COR-L47 (cell line): ENCODE results near the gene RINL.
"Not testable (repeated sequence)": the region's sequence is repeated elsewhere in the genome, so short reads cannot be mapped to it uniquely, and the experiment has no call there.

Source experiments
- DNase-seq: peaks from one replicate; lab custom pipeline; 2025; lab: John Stamatoyannopoulos, UW

RINL gene

DNA sequence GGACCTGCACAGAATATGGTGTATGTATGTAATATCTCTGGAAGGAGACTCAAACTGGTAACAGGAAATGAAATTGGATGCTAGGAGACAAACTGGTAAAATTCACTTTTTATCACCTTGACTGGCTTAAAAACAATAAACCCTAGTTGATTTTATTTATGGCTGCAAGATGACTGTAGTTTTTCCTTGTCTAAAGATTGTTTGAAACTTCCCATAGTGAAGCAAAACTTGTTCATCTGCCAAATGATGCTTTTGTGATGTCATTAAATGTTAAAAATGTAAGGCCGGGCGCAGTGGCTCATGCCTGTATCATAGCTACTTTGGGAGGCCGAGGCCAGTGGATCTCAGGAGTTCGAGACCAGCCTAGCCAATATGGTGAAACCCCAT is 44.0 kb downstream of the RINL start:
- no peak for DNase-seq

DNA sequence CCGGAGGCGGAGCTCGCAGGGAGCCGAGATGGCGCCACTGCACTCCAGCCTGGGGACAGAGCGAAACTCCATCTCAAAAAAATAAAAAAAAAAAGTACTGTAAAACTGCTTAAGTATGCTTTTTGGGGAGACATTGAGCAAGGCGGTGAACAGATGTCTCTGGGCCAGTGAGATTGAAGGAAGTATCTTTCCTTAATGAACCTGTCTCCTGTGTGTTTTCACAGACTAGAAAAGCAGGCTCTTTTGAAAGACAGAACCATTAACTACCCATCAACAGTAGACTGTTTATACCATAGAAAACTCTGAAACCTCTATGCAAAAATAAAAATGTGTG is 45.0 kb downstream of the RINL start:
- no peak for DNase-seq

DNA sequence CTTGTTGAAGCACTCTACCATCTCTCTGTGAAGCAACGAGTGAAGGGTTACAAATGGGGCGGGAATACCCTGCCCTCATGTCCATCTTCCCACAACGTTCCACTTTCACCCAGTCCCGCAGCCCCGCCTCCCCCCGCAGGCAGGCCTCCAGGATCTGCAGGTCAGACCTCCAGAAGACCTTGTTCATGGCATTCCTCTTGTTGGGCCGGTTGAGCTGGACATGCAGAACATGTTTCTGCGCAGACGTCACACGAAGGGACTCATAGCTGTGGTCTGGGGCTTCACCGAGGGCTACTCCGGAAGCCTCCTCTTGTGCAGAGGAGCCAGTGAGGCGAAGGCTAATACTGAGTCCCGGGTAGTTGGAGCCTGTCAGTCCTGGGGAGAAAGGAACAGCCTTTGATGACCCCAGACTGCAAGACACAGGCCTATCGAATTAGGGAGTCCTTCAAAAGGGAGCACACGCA is 46.9 kb downstream of the RINL start:
- peak; percentile 13 for DNase-seq

DNA sequence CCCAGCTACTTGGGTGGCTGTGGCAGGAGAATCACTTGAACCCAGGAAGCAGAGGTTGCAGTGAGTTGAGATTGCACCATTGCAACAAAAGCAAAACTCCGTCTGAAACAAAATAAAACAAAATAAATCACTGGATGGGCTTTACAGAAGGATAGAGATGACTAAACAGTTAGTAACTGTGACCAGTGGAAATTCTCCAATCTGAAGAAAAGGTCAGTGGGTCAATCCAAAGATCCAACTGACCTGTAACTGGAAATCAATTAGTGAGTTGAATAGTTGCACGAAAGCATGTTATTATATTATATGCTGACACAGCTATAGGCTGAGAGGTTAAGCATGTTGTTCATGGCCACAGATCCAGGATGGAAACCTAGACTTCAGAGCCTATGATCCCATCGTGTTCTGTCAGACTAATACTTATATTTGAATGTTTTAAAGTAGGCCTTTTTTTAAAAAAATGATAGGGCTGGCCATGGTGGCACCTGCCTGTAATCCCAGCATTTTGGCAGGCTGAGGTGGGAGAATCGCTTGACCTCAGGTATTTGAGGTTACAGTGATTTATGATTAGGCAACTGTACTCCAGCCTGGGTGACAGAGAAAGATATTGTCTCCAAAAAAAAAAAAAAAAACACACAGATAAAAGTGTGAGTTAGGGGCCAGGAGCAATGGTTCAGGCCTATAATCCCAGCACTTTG is 47.9 kb downstream of the RINL start:
- DNase-seq: no peak

DNA sequence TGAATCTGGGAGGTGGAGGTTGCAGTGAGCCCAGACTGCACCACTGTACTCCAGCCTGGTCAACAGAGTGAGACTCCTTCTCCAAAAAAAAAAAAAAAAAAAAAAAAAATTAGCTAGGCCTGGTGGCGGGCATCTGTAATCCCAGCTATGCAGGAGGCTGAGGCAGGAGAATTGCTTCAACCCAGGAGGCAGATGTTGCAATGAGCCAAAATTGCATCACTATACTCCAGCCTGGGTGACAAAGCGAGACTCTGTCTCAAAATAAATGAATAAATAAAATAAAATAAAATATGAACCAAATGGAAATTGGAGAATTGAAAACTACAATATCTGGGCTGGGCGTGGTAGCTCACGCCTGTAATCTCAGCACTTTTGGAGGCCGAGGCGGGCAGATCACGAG is 48.9 kb downstream of the RINL start:
- not testable (repeated sequence) for DNase-seq

DNA sequence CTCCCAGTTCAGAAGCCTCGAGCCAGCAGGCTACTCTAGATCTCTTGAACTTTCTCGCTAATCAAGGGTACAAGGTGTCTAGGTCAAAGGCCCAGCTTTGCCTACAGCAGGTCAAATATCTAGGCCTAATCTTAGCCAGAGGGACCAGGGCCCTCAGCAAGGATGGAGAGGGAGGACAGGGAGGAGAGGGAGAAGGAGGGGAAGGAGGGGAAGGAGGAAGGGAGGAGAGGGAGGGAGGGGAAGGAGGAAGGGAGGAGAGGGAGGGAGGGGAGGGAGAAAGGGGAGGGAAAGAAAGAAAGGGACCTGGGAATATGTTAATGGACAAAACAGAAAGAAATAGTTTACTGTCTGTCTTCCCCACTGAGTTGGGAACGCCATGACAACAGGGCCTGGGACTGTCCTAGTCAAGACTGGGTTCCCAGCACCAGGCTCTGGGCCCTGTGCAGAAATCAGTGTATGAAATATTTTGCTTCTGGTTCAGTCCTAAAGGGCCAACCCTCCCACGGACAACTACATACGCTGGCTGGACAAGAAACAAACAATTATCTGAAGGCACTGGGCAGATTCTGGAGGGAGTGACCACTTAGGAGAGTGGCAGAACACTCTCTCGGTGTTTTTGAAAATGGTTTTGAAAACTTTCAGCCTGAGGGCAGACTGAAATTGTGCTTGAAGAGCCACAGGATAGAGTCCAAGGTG is 51.1 kb downstream of the RINL start:
- DNase-seq: no peak

DNA sequence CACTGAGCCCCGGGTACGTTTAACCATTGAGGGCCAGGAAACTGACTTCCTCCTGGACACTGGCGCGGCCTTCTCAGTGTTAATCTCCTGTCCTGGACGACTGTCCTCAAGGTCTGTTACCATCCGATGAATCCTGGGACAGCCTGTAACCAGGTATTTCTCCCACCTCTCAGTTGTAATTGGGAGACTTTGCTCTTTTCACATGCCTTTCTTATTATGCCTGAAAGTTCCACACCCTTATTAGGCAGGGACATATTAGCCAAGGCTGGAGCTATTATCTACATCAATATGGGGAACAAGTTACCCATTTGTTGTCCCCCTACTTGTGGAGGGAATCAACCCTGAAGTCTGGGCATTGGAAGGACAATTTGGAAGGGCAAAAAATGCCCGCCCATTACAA is 52.1 kb downstream of the RINL start:
- DNase-seq: not testable (repeated sequence)

DNA sequence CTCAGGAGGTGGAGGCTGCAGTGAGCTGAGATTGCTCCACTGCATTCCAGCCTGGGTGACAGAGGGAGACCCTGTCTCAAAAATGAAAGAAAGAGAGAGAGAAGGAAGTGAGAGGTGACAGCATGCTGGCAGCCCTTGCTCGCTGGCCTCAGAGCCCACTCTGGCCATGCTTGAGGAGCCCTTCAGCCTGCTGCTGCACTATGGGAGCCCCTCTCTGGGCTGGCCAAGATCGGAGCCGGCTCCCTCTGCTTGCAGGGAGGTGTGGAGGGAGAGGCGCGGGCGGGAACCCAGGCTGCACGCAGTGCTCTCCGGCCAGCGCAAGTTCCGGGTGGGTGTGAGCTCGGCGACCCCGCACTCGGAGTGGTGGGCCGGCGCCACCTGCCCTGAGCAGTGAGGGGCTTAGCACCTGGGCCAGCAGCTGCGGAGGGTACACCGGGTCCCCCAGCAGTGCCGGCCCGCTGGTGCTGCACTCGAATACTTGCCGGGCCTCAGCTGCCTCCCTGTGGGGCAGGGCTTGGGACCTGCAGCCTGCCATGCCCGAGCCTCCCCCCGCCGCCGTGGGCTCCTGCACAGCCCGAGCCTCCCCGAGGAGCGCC is 56.7 kb downstream of the RINL start:
- not testable (repeated sequence) for DNase-seq

DNA sequence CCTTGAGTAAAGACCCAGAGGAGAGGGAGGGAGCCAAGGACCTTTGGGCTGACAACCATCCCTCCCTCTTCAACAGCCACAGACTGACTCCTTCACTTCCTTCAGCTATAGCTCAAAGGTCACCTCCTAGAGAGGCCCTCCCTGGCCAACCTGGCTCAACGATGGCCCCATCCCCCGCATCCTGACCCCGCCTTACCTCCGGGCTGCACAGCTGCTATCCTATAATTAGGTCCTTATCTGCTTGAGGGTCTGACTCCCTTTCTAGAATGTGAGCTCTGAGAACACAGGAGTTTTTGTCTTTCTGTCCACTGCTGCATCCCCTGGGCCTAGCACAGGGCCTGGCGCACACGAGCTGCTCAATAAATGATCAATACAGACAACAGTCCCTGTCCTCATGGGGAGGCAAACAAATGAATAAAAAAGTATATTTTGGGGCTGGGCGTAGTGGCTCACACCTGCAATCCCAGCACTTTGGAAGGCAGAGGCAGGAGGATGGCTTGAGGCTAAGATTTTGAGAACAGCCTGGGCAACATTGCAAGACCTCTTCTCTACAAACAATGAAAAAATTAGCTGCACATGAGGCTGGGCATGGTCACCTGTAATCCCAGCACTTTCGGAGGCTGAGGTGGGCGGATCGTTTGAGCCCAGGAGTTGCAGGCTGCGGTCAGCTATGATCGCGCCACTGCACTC is 58.7 kb downstream of the RINL start:
- DNase-seq: no peak
